Activated T-cell treated with anti-CD3 and anti-CD28 coated beads, Interleukin-2, amount 50 U/mL, for 48 hours (primary cell): ENCODE data around the gene MAPK1IP1L.
"Not testable (repeated sequence)": the region's sequence is repeated elsewhere in the genome, so short reads cannot be mapped to it uniquely, and the experiment has no call there.

Source experiments
- DNase-seq, 2 experiments: peaks; one replicate each; pipeline ENCODE4 v3.0.0-alpha.2; 2020

MAPK1IP1L gene

DNA sequence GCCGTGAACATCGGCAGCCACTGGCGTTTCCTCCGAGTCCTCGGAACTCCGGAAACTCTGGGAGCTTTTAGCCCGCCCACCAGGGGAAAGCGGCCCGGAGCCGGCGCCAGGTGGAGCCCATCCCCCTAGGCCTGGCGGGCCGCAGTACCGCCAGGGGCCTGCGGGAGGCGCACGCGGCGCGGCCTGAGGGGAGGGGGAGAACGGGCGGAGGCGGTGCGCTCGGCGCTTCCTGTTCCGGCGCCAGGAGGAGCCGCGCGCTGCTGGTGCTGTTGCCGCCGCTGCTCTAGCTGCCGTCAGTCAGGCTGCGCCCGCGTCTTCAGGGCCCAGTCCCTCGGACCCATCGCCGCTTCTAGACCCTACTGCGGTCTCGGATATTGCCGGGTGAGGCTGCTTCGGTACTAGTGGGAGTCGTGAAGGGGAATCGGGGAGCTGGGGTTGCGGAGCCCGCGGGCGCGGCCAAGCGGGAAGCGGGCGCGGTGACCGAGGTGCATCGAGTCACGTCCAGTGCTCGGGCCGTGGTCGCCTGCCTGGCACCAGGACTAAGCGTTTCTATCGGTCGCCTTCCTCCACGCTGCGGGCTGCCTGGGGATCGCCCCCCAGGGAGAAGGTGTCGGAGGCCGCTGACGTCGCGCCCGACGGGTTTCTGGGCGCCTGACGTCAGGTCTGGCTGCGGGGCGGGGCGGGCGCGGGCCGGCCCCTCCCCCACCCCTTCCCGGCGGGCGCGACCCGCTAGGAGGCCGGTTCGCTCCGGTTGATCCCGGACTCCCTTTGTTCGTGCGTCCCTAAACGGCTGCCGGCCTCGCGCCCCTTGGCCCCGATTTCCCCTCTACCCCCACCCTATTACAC, at the start of gene MAPK1IP1L:
Gene MAPK1IP1L, plus strand, starts transcription at position 225 of the 846 bp plus-strand sequence. CDS start 10,037 bp downstream, outside the sequence.
- DNase-seq, result peak; percentile 94 to 95

DNA sequence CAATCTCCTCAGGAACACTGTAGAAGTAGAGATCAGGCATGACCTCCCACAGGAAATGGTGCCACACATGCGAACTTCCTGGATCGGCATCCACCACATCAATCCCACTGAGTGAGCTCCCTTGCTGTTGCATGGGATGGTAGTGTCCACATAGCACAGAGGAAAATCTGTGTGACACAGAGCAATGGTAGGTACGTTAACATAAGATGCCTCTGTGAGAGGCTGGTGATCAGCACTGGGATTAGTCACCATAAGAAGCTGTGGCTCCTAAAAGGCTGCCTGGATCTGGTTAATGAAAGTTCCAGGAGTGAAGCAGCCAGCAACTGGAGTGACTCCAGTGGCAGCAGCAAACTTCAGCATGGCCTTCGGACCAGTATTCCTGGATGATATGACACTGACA, 46.4 kb upstream of the MAPK1IP1L start:
- DNase-seq, result no peak

DNA sequence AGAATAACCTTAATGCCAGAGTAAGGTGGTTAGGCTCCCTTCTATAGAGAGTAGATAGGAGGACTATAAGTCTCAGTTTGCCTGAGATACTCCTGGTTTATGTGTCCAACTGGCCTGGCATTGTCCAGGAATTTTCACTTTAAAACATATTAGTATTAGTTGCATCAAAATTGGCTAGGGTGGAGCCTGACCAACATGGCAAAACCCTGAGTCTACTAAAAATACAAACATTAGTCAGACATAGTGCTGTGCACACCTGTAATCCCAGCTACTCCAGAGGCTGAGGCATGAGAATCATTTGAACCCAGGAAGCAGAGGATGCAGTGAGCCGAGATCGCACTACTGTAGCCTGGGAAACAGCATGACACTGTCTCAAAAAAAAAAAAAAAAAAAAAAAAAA, 36.4 kb upstream of the MAPK1IP1L start:
- no peak for DNase-seq

DNA sequence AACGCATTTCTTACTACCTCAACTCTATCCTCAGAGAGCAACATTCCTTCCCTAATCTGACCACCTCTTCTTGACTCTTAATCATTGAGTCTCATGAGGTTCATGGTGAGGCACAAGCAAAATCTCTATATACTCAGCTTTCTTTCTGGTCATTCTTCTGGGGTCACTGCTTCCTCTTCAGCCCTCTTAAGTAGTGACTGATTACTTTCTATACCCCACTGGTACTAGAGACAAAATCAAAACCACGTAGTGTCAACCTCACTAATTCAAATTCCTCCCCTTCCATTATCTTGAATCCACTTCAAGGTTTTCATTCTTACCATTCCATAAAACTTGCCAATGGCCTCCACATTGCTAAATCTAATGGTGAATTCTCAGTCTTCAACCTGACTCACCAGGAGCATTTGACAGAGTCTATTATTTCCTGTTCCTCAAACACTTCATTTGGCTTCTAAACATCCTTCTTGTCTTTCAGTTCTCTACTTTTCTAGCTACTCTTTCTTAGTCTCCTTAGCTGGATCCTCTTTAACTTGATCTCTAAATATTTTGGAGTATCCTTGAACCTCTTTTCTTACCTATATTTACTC, 31.4 kb upstream of the MAPK1IP1L start:
- DNase-seq, result no peak

DNA sequence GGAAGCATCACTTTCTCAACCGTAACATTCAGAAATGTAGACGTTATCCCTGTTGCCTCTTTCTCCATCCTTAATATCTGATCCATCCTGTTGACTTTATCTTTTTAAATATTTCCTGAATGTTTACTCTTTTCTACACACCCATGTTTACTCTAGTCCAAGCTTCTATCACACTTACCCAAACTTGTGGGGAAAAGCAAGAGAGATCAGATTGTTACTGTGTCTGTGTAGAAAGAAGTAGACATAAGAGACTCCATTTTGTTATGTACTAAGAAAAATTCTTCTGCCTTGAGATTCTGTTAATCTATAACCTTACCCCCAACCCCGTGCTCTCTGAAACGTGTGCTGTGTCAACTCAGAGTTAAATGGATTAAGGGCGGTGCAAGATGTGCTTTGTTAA, 27.1 kb upstream of the MAPK1IP1L start:
- DNase-seq, result not testable (repeated sequence)

DNA sequence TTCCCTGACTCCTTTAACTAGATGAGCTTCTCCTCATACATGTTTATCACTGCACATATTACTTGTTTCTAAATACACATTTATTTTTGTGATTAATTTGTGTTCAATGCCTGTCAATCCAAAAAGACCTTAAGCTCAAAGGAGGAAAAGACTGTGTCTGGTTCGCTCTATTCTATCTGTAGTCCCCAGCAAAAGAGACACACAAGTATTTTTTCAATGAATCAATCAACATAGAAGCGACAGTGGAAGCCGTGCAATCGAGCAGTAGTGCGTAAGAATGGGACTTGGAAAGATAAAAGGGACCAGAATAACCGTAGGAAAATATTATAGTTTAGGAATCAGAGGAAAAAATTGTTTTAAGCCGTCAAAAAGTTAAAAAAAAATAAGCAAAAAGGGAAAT, 25.5 kb upstream of the MAPK1IP1L start:
- no peak for DNase-seq

DNA sequence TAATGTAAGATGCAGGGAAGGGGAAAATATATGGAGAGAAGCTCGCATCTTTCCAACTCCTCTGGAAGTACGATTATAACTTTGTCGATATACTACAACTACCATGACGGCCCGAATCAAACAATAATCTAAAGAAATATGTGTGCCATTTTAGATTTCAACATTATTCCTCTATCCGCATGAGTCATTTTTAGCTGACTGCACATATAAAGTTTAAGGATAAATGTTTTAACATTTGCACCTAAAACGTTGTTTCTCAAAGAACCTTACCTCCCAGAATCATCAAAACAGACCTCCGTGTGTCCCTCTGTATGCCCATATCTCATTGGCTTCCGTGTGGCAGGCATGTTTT, 25.0 kb upstream of the MAPK1IP1L start:
- no peak for DNase-seq

DNA sequence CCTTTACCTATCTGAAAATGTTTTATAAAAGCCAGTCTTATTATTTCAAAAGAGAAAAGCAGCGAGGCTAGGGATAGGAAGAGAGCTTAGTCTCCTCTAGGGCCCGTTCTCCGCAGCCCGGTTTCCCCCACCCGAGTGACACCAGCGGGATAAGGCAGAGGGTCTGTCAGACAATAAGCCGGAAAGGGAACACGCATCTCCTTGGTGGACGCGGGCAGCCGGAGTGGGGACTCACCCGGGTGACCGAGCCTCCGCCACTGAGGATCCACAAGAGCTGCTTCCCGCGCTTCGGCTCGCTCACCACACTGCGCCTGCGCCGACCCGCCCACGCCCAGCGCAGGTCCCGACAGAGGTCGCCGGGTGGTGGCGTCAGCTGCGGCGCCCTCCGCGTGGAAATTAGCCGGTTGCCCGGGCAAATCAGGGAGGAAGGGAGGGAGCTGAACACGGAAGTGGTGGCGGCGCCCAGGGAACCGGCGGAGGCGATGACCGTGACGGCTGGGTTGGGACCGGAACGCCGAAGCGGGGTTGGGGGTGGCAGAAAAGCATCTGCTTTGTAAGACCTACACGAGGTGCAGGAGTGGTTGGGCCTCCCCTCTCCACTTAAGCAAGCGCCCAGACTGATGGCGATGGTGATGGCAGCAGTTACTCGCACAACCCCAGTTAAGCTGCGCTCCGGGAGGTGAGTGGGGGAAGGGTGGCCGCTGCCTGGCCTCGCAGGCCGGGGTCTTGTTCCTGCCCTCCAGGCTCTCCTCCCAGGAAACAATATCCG, 24.5 kb upstream of the MAPK1IP1L start, which contains the start of the genes SOCS4 and WDHD1:
Gene SOCS4, plus strand, starts transcription at position 444 of the 769 bp plus-strand sequence. CDS start 15,806 bp downstream, outside the sequence.
Gene WDHD1, minus strand, starts transcription at position 307 of the 769 bp plus-strand sequence. CDS start 312 bp downstream, outside the sequence.
- DNase-seq, result peak; percentile 98 to 99

DNA sequence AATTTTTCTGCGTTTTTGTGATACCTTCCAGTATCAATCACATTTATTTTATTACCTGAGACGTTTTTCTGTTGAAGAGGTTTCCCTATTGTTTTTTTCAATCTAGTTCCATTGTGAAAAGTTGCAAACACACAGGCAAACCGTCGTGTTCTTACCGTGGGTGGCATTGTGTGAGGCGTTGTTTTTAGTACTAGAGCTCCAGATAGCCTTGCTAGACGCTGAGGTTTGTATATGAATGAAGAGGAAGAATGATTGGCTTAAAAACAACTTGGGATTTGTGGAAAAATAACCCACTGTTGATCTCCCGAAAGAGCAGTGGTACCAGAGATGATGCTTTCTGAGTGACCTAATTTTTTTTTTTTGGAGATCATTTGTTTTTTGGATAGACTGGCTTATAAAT, 23.4 kb upstream of the MAPK1IP1L start:
- no peak for DNase-seq

DNA sequence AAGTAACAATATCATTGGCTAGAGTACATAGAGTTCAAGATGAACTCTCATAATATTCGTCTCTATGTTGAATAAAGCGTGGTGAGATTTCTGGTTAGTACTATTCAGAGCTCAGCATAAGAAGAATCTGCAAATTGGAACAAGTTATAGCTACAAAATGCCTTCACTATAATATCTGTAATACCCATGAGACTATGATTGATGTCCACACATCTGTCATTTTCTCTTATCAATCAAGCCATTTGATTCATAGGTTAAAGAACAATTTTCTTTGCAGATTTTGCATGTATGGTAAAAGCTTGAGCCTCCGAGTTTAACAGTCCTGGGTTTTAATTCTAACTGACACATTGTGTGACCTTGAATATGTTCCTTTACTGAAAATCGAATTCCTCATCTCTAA, 23.0 kb upstream of the MAPK1IP1L start:
- DNase-seq, result no peak

DNA sequence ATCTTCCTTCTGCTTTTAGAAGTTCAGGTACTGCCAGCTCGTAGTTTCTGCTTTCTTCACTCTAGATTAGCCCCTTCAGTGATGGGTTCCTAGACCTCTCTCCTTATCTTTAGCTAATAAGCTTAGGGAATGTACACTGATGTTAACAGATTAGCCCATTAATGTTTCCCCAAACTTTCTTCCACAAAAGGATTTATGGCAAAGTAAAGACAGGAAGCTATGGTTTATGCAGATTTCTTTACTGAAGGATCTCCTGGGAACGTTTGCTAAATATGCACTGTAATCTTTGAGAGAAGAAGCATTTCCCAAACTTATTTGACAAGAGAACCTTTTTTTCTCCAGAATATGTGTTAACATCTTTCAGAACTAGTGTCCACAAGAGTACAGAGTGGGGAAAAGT, 20.3 kb upstream of the MAPK1IP1L start:
- no peak for DNase-seq

DNA sequence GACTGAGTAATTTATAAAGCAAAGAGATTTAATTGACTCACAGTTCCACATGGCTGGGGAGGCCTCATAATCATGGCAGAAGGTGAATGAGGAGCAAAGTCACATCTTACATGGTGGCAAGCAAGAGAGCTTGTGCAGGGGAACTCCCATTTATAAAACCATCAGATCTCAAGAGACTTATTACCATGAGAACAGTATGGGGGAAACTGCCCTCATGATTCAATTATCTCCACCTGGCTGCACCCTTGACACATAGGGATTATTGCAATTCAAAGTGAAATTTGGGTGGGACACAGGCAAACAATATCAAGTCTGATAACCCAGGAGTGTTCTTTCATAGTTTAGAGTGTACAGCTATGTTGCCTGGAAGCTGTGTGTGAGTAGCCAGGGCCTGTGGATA, 13.5 kb upstream of the MAPK1IP1L start:
- not testable (repeated sequence) for DNase-seq

DNA sequence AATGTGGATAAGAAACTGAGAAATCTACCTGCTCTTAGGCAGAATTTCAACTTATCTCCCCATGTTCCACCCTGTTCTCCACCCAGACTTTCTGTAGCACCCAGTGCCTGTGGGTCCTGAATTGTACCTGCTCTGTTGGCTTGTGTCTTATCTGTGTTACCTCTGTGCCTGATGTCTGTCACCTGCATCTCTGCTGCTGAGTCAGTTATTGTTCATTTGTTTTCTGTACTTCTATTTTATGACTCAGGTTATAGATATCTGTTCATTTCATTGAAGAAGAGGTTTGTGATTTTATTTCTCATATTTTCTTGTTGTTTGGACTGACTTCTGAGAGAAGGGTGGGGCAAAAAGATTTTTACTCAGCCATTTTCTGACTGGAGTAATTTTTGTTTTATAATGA, 12.7 kb upstream of the MAPK1IP1L start:
- DNase-seq, result no peak

DNA sequence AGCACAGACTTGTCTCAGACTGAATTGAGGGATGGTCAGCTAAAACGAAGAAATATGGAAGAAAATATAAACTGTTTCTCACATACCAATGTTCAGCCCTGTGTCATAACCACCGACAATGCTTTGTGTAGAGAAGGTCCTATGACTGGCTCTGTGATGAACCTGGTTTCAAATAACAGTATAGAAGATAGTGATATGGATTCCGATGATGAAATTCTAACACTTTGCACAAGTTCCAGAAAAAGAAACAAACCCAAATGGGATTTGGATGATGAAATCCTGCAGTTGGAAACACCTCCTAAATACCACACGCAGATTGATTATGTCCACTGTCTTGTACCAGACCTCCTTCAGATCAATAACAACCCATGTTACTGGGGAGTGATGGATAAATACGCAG, 7.9 kb upstream of the MAPK1IP1L start:
- no peak for DNase-seq

DNA sequence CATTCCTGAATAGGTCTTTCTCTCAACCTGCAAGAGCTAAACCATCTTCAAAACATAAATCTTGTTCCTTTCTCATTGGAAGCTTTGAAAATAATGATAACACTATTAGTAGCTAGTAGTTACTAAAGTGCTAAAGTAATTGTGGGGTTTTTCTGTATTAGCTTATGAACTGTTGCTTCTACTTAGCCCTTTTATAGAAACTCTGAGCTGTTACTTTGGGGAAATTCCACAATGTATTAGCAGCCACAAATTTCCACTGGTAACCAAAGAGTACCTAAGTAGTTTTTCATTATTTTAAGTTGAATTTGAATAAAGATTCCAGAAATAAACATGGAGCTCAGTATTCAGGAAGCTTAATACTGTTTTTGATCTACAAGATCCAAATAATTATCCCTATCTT, 6.4 kb upstream of the MAPK1IP1L start:
- DNase-seq, result no peak

DNA sequence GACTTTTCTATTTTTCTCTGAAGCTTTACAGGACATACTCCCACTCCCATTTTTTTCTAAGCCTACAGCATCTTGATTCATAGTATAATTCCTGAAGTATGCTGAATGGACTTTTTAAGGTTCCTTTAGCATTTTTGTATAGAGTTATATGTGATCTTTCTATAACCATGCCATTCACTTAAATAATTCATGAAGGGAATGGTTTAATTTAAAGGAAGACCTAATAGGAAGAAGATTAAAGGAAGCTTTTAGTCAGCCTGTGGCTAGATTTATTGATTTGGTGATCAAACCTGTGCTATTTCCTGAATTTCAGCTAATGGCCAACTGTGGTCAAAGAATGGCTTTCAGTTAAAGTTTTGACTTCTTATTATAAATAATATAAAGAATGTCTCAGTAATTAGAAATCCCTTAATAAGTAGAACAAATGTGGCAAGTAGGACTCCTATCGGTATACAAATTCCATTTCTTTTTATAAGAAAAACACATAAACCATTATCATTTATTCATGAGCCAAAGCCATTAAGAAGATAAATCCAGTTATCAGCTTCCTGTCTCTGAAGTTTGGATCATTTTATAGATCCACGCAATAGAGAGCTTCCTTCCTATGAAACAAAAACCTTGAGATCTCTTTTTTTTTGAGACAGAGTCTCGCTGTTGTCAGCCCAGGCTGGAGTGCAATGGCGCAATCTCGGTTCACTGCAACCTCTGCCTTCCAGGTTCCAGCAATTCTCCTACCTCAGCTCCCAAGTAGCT, 4.0 kb upstream of the MAPK1IP1L start:
- DNase-seq, result no peak

DNA sequence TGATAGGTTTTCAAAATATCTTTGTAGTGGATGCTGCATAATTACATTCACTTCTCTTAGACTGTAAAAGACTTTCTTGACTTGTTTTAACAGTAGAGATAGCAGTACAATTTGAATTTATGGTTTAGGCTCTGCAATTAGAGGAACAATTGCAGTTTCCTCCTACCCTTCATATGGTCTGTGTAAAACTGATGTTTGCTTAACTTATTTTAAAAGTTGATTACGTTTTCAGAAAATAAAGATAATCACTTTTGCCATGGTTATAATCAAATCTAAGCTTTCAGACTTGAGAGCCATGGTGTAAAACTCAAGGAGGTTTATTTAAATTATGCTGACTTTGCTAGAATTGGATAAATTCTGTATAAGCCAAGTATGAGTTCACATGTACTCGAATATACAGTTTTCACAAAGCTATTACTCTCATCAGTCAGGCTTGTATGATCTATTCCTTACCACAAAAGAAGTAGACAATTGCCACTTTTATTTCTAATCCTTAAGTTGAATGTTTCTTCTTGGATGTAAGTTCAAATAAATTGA, 2.5 kb upstream of the MAPK1IP1L start:
- no peak for DNase-seq

DNA sequence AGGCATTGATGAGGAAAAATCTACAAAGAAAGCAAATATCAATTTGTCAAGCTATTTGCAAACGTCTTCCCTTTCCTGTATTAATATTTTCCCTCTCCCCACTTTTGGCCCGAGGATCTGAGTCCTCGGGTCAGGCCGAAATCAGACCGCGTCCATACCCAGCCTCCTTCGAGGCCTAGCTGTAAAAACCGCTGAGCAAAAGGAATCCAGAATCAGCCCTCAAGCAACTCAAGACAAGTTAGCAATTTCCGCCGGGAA, 353 bp upstream of the MAPK1IP1L start:
- DNase-seq, result no peak

DNA sequence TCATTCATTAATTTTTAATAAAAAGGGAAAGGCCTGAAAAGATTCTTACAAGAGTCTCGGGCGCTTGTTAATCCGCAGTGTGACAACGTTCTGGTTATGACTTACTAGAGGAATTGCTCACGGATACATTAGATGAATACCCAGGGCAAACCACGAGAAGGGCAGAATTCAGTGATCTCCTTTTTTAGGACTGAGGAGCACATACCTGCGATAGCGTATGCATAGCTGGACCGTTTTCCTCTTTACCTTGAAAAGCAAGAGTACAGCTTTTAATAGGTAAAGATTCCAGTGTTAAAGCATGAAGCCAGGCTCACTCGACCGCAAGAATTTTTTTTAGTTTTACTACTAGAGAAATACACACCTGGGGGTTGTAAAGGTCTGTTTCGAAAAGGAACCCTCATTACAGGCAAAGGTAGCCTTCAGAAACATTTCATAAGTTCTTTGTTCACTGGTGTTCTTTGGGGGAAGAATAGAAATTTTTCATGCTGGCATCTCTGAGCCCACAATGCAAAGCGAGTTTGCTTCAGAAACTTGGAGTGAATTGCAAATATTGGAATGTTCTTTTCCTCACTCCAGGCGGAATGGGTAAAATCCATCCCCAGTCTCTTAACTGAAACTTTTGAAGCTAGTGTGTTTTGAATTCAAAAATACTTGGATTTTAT, 953 bp downstream of the MAPK1IP1L start:
- DNase-seq, result no peak

DNA sequence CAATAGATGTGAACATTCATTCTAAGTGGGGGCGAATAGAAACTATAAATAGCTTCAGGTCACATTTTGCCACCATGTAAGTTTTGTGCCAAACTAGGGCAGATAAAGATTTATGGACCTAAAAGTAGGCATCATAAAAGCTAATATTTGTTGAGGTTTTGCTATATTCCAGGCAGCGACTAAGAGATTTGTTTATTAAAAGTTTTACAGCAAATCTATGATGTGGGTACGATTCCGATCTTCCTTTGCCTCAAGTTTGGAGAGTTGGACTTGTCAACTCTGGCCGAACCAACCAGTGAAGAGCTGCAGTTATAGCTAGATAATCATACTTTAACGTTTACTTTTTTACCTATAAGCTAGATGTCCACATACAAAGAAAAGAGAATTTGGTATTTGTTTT, 1.6 kb downstream of the MAPK1IP1L start:
- DNase-seq, result no peak

DNA sequence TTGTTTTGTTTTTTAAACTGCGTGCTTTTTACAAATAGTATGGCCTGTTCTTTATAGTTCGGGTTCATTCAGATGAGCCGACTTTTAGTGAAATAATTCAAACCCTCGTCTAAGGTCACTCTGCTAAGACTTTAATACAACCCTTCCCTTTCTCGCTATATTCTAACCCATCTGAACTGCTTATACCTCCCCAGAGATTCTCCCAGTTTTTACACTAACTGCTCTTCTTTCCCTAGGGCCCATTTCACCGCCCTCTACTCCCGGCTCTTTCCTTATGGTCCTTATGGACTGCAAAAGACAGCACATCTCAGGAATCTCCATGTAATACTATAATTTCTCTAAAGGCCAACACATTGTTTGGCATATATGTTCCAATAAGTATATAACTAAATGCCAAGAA, 2.1 kb downstream of the MAPK1IP1L start:
- no peak for DNase-seq

DNA sequence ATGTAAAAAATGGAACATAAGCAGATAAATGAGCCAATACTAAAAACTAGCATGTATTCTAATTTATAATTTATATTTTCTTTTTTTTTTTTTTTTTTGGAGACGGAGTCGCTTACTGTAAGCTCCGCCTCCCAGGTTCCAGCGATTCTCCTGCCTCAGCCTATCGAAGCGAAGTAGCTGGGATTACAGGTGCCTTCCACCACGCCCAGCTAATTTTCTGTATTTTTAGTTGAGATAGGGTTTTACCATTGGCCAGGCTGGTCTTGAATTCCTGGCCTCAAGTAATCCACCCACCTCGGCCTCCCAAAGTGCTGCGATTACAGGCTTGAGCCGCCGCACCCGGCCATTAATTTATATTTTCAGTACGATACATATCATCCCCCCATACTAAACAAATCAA, 2.7 kb downstream of the MAPK1IP1L start:
- no peak for DNase-seq
